K562 (cell line): Measurements from ENCODE around the gene SLC2A6. TPM values are rescaled to one million over a fixed set of nuclear protein-coding genes. Genes with fewer than 3 reads are reported as not detected.

Source experiments
- ATAC-seq: fragments of 200-7000 bp; cut with Tn5 transposase; 3 replicates; pipeline ENCODE4 v1.9.1; 2020; ENCODE audit warnings: moderate library complexity
- BruUV-seq: library from RNA; stranded (reverse); fragments of 400-500 nt; replicated peaks from 2 replicates; lab custom pipeline; 2021; lab: Mats Ljungman, UMichigan
- CTCF ChIA-PET: fragments of 300-600 bp; formaldehyde crosslinking; extraction: SDS; loops from one replicate; lab custom pipeline; 2021; ENCODE audit warnings: low intra/inter-chr PET ratio; lab: Yijun Ruan, JAX
- POLR2A ChIA-PET: fragments of 300-600, 350-650 bp; sonication (Branson Sonifier 250); formaldehyde crosslinking; extraction: SDS; loops from one replicate; lab custom pipeline; 2021; ENCODE audit warnings: antibody characterized with exemption, inconsistent platforms; lab: Yijun Ruan, JAX
- DNase-seq, 4 experiments: peaks; one replicate each; pipeline versions ENCODE4 v3.0.0 to v3.0.0-alpha.2; 2011 to 2018; ENCODE audit warnings: low spot score in 3 of 4, mixed read lengths in 3 of 4; ENCODE audit errors: extremely low read depth in 1 of 4
- FAIRE-seq: peaks from 2 replicates; lab custom pipeline; 2011; peaks lifted over from hg19 to GRCh38; lab: Jason Lieb, UNC
- H2AFZ ChIP-seq: 2 replicates; pipeline ENCODE4 v1.6.0; 2011; ENCODE audit warnings: low read depth, low read length, control low read depth, inconsistent platforms
- H3K27ac ChIP-seq: fragments of 200-600 bp; 3 replicates; pipeline ENCODE4 v1.8.0; 2011; ENCODE audit warnings: low read depth, mild to moderate bottlenecking, control low read depth, inconsistent platforms, low read length, moderate library complexity, mixed read lengths; ENCODE audit errors: extremely low read depth
- H3K27me3 ChIP-seq, 2 experiments: fragments of 300-600 bp in 1 of 2; 2 replicates in 1 of 2; 3 replicates in 1 of 2; pipeline versions ENCODE4 v1.6.0 to v1.8.0; 2011; ENCODE audit warnings: inconsistent platforms in 2 of 2, low read length in 2 of 2, mild to moderate bottlenecking in 1 of 2, mixed read lengths in 1 of 2, moderate library complexity in 1 of 2; ENCODE audit not compliant: control insufficient read depth in 2 of 2, insufficient read depth in 2 of 2
- H3K36me3 ChIP-seq: fragments of 300-600 bp; 3 replicates; pipeline ENCODE4 v1.8.0; 2011; ENCODE audit warnings: mild to moderate bottlenecking, low read length, inconsistent platforms; ENCODE audit not compliant: control insufficient read depth, insufficient read depth
- H3K4me1 ChIP-seq, 2 experiments: fragments of 200-600 bp in 1 of 2; replicated peaks in 1 of 2; 2 replicates in 1 of 2; 3 replicates in 1 of 2; pipeline versions ENCODE4 v1.5.1 to v1.8.0; 2011; ENCODE audit warnings: inconsistent platforms in 2 of 2, low read length in 2 of 2, mild to moderate bottlenecking in 1 of 2, mixed read lengths in 1 of 2, moderate library complexity in 1 of 2; ENCODE audit not compliant: control insufficient read depth in 2 of 2, insufficient read depth in 2 of 2
- H3K4me2 ChIP-seq: 2 replicates; pipeline ENCODE4 v1.6.1; 2011; ENCODE audit warnings: low read length, control low read depth, inconsistent platforms, mixed read lengths; ENCODE audit not compliant: insufficient read depth
- H3K4me3 ChIP-seq: fragments of 200-600 bp; sonication (generic), shearing (Covaris generic); 2 replicates; pipeline ENCODE4 v1.5.1; 2016; ENCODE audit warnings: control low read depth, inconsistent platforms
- H3K79me2 ChIP-seq: fragments of 200-600 bp; 3 replicates; pipeline ENCODE4 v1.8.0; 2011; ENCODE audit warnings: low read length, inconsistent platforms; ENCODE audit not compliant: control insufficient read depth, insufficient read depth
- H3K9ac ChIP-seq, 2 experiments: 2 replicates each; pipeline versions ENCODE4 v1.6.0 to v1.6.1; 2011; ENCODE audit warnings: low read depth in 2 of 2, low read length in 2 of 2, control low read depth in 1 of 2, inconsistent platforms in 1 of 2, mild to moderate bottlenecking in 1 of 2, mixed read lengths in 1 of 2; ENCODE audit not compliant: insufficient read depth in 1 of 2
- H3K9me1 ChIP-seq: one replicate; pipeline ENCODE4 v1.6.0; 2011; ENCODE audit warnings: inconsistent platforms, mild to moderate bottlenecking, low read length, moderate library complexity; ENCODE audit not compliant: control insufficient read depth, insufficient read depth
- H3K9me3 ChIP-seq: replicated peaks from 2 replicates; pipeline ENCODE4 v1.5.1; 2011; ENCODE audit warnings: low read depth, low read length, inconsistent platforms; ENCODE audit not compliant: control insufficient read depth, insufficient read depth
- H4K20me1 ChIP-seq: replicated peaks from 2 replicates; pipeline ENCODE4 v1.6.1; 2011; ENCODE audit warnings: low read length, inconsistent platforms, mixed read lengths; ENCODE audit not compliant: control insufficient read depth, insufficient read depth
- FOS ChIP-seq: IDR thresholded peaks from 3 replicates; pipeline ENCODE4 v1.6.1; 2011; ENCODE audit not compliant: insufficient read length; ENCODE audit errors: extremely low read depth
- FOSL1 ChIP-seq: fragments of 200-800 bp; sonication (Bioruptor generic); conservative IDR thresholded peaks from 2 replicates; pipeline ENCODE4 v1.6.1; 2016; ENCODE audit warnings: missing genetic modification characterization, missing compliant biosample characterization
- HNRNPK ChIP-seq: fragments of 200-400 bp; formaldehyde crosslinking; IDR thresholded peaks from one replicate; pipeline ENCODE4 v1.6.1; 2018; ENCODE audit warnings: mild to moderate bottlenecking, low read depth, low read length; ENCODE audit not compliant: poor library complexity, severe bottlenecking
- KDM4B ChIP-seq, 2 experiments: fragments of 450-650 bp in 1 of 2; sonication (generic) in 1 of 2; IDR thresholded peaks; 2 replicates each; pipeline ENCODE4 v1.6.1; 2016 to 2017; ENCODE audit warnings: borderline replicate concordance in 2 of 2, antibody characterized with exemption in 1 of 2, low read depth in 1 of 2, mild to moderate bottlenecking in 1 of 2
- MEF2A ChIP-seq: IDR thresholded peaks from 2 replicates; pipeline ENCODE4 v1.6.1; 2011; ENCODE audit warnings: low read depth, mild to moderate bottlenecking, low read length, moderate library complexity; ENCODE audit not compliant: control insufficient read depth
- PCBP1 ChIP-seq: fragments of 200-400 bp; formaldehyde crosslinking; IDR thresholded peaks from 2 replicates; pipeline ENCODE4 v1.6.1; 2018; ENCODE audit warnings: mild to moderate bottlenecking, low read depth, low read length; ENCODE audit not compliant: poor library complexity, severe bottlenecking
- PHB ChIP-seq: fragments of 250-450 bp; sonication (Bioruptor Pico); IDR thresholded peaks from 2 replicates; pipeline ENCODE4 v1.5.0; 2021
- POLR3G ChIP-seq: IDR thresholded peaks from 2 replicates; pipeline ENCODE4 v1.6.1; 2011; ENCODE audit not compliant: insufficient read length, insufficient replicate concordance; ENCODE audit errors: extremely low read depth
- ZBTB7A ChIP-seq: IDR thresholded peaks from 2 replicates; pipeline ENCODE4 v1.6.1; 2011; ENCODE audit warnings: low read depth, mild to moderate bottlenecking, low read length, moderate library complexity, borderline replicate concordance; ENCODE audit not compliant: control insufficient read depth
- WGBS: fragments of 100-300 bp; shearing (Covaris generic); methylation state at CpG from one replicate; pipeline ENCODE4 v1.1.6; 2016; ENCODE audit warnings: low coverage, mixed read lengths; ENCODE audit not compliant: insufficient coverage; ENCODE audit errors: missing lambda C conversion rate; 5-methylcytosine and 5-hydroxymethylcytosine counted together
- in situ Hi-C: fragments of 300-500 bp; cut with MboI; formaldehyde crosslinking; loops from 4 replicates; pipeline ENCODE4 v1.15.0; 2018; ENCODE audit warnings: inconsistent platforms, mixed read lengths
- intact Hi-C: fragments of 100-400 bp; cut with micrococcal nuclease; formaldehyde crosslinking; loops from 2 replicates; pipeline ENCODE4 v1.14.2; 2022
- polyA plus RNA-seq, 8 experiments: library from polyadenylated mRNA; depleted of rRNA in 4 of 8; stranded (reverse) in 5 of 8; unstranded in 3 of 8; fragments of >200 nt; fragmentation: Nextera tagmentation in 2 of 8; fragmentation: Illumina TruSeq in 1 of 8; extraction: Ambion mirVana in 2 of 8; extraction: Trizol in 1 of 8; gene quantifications; 2 replicates each; pipeline versions ENCODE4 v1.2.1 to v1.2.3, GENCODE V29; 2011 to 2014; ENCODE audit warnings: inconsistent platforms in 1 of 8, missing spikeins in 1 of 8
- total RNA-seq, 7 experiments: library from RNA; depleted of rRNA in 6 of 7; stranded (reverse); fragments of >200 nt in 6 of 7; fragmentation: Illumina TruSeq in 2 of 7; extraction: Trizol in 2 of 7; gene quantifications; 2 replicates each; pipeline versions ENCODE4 v1.2.1 to v1.2.3, GENCODE V29; 2011 to 2021; ENCODE audit warnings: low replicate concordance in 1 of 7
- TF ChIP-seq, protein P1 (sequence below), 2 experiments: fragments of 450-650 bp; formaldehyde crosslinking in 1 of 2; IDR thresholded peaks; 2 replicates each; pipeline versions ENCODE4 v1.4.0 to v1.6.1; 2014 to 2020; ENCODE audit warnings: mild to moderate bottlenecking in 2 of 2, borderline replicate concordance in 1 of 2, low read depth in 1 of 2
- TF ChIP-seq, protein P2 (sequence below), 2 experiments: IDR thresholded peaks; 2 replicates each; pipeline ENCODE4 v1.6.1; 2011; ENCODE audit warnings: borderline replicate concordance in 1 of 2, control low read depth in 1 of 2, low read depth in 1 of 2, low read length in 1 of 2, mild to moderate bottlenecking in 1 of 2, mixed read lengths in 1 of 2, moderate library complexity in 1 of 2; ENCODE audit not compliant: insufficient read depth in 1 of 2, insufficient read length in 1 of 2, poor library complexity in 1 of 2, severe bottlenecking in 1 of 2; ENCODE audit errors: extremely low read depth in 1 of 2

Gene SLC2A6
- total and polyA plus RNA-seq, 9 of the 15 experiments (the other 6 are each of a cell fraction or from before 2014, with no cell fraction given): 0.04 to 0.38 (median 0.09) TPM; not detected in 3

DNA sequence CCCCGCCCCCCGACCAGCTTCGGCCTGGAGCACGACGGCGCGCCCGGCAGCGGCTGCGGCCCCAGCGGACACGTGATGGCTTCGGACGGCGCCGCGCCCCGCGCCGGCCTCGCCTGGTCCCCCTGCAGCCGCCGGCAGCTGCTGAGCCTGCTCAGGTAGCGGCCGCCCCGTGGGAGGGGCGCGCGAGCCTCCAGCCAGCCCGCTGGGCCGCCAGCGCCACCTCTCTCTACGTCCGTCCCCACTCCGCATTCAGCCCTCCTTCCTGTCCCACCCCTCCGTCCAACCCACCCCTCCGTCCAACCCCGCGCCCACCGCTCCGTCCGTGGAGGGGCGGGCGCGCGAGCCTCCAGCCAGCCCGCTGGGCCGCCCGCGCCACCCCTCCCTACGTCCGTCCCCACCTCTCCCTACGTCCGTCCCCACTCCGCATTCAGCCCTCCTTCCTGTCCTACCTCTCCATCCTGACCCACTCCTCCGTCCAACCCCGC lies 50.2 kb downstream of the SLC2A6 start:
- ChIA-PET CTCF (no interaction called here), POLR2A (no interaction called here)
- FAIRE-seq (no peak), DNase-seq (peak; percentile 64 to 82 (median 75)), ATAC-seq (peak; percentile 86)
- no peaks in the 10 kb centered on the region for H3K79me2 ChIP-seq
- H3K4me2 ChIP-seq: no peak overlapping the region
- in situ Hi-C loops (no loop called here), intact Hi-C loops (no loop called here)
- peaks cover 25 to 50% of the 10 kb centered on the region in 2 experiments for H3K27me3 ChIP-seq
- no peak overlapping the region for H3K27ac ChIP-seq
- H3K9me3 ChIP-seq: no peaks in the 10 kb centered on the region
- peaks cover 2% of the 10 kb centered on the region for H3K9me1 ChIP-seq
- no TSS peak for BruUV-seq
- peak overlapping the region in 1 of 2 experiments; percentile 61; a peak in 2 of 4 replicates for H3K9ac ChIP-seq
- no peaks in the 10 kb centered on the region for H4K20me1 ChIP-seq
- H3K4me1 ChIP-seq: peaks cover 4 to 31% of the 10 kb centered on the region in 2 experiments; a peak in 2 of 5 replicates
- WGBS: no CpG with 5 or more reads among the region's 57 CpGs
- H3K4me3 ChIP-seq: peak overlapping the region; percentile 10
- H2AFZ ChIP-seq: no peak overlapping the region
- no peaks in the 10 kb centered on the region for H3K36me3 ChIP-seq
- TF ChIP-seq, protein P1, sequence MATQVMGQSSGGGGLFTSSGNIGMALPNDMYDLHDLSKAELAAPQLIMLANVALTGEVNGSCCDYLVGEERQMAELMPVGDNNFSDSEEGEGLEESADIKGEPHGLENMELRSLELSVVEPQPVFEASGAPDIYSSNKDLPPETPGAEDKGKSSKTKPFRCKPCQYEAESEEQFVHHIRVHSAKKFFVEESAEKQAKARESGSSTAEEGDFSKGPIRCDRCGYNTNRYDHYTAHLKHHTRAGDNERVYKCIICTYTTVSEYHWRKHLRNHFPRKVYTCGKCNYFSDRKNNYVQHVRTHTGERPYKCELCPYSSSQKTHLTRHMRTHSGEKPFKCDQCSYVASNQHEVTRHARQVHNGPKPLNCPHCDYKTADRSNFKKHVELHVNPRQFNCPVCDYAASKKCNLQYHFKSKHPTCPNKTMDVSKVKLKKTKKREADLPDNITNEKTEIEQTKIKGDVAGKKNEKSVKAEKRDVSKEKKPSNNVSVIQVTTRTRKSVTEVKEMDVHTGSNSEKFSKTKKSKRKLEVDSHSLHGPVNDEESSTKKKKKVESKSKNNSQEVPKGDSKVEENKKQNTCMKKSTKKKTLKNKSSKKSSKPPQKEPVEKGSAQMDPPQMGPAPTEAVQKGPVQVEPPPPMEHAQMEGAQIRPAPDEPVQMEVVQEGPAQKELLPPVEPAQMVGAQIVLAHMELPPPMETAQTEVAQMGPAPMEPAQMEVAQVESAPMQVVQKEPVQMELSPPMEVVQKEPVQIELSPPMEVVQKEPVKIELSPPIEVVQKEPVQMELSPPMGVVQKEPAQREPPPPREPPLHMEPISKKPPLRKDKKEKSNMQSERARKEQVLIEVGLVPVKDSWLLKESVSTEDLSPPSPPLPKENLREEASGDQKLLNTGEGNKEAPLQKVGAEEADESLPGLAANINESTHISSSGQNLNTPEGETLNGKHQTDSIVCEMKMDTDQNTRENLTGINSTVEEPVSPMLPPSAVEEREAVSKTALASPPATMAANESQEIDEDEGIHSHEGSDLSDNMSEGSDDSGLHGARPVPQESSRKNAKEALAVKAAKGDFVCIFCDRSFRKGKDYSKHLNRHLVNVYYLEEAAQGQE (IDR thresholded peaks at IDR 0.05; ENCODE audit: borderline replicate concordance): 0 out of 2 replicates have a peak, but pooled peaks have one; percentile 4
- TF ChIP-seq, protein P1 (CRISPR knock-in tag; IDR thresholded peaks at IDR 0.05; ENCODE audit: low read depth): no peak
- TF ChIP-seq, protein P2, sequence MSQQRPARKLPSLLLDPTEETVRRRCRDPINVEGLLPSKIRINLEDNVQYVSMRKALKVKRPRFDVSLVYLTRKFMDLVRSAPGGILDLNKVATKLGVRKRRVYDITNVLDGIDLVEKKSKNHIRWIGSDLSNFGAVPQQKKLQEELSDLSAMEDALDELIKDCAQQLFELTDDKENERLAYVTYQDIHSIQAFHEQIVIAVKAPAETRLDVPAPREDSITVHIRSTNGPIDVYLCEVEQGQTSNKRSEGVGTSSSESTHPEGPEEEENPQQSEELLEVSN (IDR thresholded peaks at IDR 0.05; ENCODE audit: borderline replicate concordance in 1 of 2, extremely low read depth in 1 of 2, insufficient read depth in 1 of 2, insufficient read length in 1 of 2, low read depth in 1 of 2, low read length in 1 of 2, poor library complexity in 1 of 2, severe bottlenecking in 1 of 2): peak; percentile 45 to 88
- TF ChIP-seq FOS: no peak
- TF ChIP-seq FOSL1 (tag): no peak
- peak; percentile 51; the same call in 1 of the 2 replicates for TF ChIP-seq ZBTB7A
- no peak for TF ChIP-seq POLR3G
- peak; percentile 47 for TF ChIP-seq PCBP1
- no peak for TF ChIP-seq PHB (CRISPR knock-in tag)
- no peak for TF ChIP-seq MEF2A
- no peak for TF ChIP-seq KDM4B (IDR thresholded peaks at IDR 0.05; ENCODE audit: borderline replicate concordance in 2 of 2, low read depth in 1 of 2)
- peak; percentile 25 for TF ChIP-seq HNRNPK
